GM21528 (cell line): ENCODE results near the gene KRTAP20-4.

Experiments
- ATAC-seq: cut with Tn5 transposase; IDR thresholded peaks from one replicate; pipeline ENCODE4 v1.9.1; 2021; ENCODE audit warnings: mild to moderate bottlenecking, moderate library complexity; ENCODE audit not compliant: unreplicated experiment, low FRiP score

The KRTAP20-4 gene

GRCh38 chr21:30620522-30620921 lies at the start of gene KRTAP20-4:
Gene KRTAP20-4, plus strand, starts transcription at chr21:30620627.
- no peak for ATAC-seq

GRCh38 chr21:30577766-30578165 lies 42.7 kb upstream of the KRTAP20-4 start:
- no peak for ATAC-seq

GRCh38 chr21:30579346-30579745 lies 41.1 kb upstream of the KRTAP20-4 start:
- ATAC-seq = no peak

GRCh38 chr21:30580132-30580531 lies 40.3 kb upstream of the KRTAP20-4 start:
- no peak for ATAC-seq

DNA sequence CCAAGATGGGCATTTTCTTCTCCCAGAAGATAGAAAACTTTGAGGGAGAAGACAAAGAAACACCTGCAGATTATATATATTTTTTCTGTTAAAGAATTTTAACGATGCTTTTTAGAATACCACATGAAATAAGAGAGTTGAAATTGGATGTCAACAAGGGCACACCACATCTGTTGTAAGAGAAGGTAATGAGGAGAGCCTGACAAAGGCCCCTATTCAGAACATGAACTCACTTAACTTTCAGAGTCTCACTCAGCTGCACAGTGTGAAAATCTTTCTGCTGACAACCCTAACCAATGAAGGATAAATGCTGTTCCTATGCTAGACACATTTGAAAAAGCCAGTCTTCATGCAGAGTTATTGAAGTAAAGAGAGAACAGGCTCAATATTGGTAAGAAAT lies 37.6 kb upstream of the KRTAP20-4 start:
- ATAC-seq = no peak

- ATAC-seq = no peak
Observed at GRCh38 chr21:30590297-30590696, 30.1 kb upstream of the KRTAP20-4 start, which contains the start of gene KRTAP22-2. Gene KRTAP22-2, minus strand, starts transcription at chr21:30590397.

DNA sequence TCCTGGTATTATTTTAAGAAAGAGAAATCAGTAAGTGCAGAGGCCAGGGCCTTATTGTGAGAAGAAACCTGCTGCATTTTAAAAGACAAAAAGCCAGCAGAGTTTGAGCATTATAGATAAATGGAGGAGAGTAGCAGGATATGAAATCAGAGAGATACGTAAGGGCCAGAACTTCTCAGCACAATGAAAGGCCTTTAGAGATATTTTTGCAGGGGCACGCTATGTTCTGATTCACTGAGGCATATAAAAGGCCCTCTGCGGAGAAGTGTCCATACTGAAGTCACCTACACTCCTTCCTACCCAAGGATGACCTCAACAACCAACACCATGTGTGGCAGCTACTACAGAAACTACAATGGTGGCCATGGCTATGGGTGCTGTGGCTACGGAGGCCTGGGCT lies 28.3 kb upstream of the KRTAP20-4 start, which contains the start of gene KRTAP6-3:
Gene KRTAP6-3, plus strand, starts transcription at position 301 of the 400 bp plus-strand sequence. Its CDS starts 6 bp downstream, at position 307.
- ATAC-seq = no peak

DNA sequence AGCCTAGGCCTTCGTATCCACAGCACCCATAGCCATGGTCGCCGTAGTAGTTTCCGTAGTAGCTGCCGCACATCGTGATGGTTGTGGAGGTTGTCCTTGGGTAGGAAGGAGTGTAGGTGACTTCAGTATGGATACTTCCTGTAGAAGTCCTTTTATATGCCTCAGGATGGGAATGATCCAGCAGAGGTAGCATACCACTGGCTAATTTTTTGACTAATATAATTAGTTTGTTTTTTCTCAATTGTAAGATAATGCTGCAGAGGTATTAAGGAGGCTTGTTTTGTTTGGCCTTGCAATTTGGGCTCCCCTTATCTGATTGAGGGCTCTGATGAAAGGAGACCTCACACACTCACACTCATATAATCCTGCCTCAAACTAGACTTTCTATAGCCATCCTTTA lies 21.6 kb upstream of the KRTAP20-4 start, which contains the start of gene KRTAP6-2:
Gene KRTAP6-2, minus strand, starts transcription at position 101 of the 400 bp plus-strand sequence. Its CDS starts 28 bp downstream, at position 73.
- no peak for ATAC-seq

GRCh38 chr21:30600787-30601186 lies 19.6 kb upstream of the KRTAP20-4 start, which contains the start of gene KRTAP22-1:
Gene KRTAP22-1, plus strand, starts transcription at chr21:30601087.
- ATAC-seq = no peak

DNA sequence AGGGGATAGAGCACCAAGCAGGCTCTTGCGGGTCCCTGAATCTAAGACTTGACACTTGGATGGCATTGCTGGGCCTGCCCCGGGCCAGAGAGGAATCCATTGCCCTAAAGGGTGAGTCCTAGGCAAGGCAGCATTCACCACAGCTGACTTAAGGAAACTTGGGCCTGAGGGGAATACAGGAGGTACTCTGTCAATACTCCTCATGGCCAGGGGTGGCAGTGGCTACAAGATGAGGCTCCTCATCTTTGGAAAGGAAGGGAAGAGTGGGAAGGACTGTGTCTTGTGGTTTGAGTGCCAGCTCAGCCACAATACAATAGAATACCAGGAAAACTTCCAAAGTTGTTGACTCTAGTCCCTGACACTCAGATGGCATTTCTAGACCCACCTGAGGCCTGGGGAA lies 14.5 kb upstream of the KRTAP20-4 start:
- no peak for ATAC-seq

- ATAC-seq = no peak
Observed at GRCh38 chr21:30612132-30612531, 8.3 kb upstream of the KRTAP20-4 start.

- ATAC-seq = no peak
Observed at GRCh38 chr21:30613836-30614235, 6.6 kb upstream of the KRTAP20-4 start, which contains the start of gene KRTAP6-1. Gene KRTAP6-1, minus strand, starts transcription at chr21:30613930. Its CDS starts 26 bp downstream, at chr21:30613904.

DNA sequence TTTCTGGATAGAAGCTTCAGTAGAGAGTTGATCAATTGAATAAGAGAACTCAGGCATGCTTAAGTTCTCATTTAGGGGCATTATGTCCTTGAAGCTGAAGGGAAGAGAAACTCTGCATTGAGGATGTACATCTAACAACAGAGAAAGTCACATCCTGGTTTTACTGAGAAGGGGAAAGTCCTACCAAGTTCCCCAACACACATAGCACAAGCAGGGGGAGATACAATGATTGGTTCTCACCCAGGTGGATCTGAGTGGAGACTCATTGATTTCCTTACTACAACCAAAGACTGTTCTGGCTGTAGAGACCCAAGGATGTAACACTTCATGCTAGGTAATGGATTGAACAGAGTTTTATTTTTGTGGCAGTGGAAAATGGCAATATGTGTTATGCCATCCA lies 5.2 kb upstream of the KRTAP20-4 start:
- ATAC-seq = no peak

- no peak for ATAC-seq
Observed at GRCh38 chr21:30616125-30616524, 4.3 kb upstream of the KRTAP20-4 start, which contains the start of gene KRTAP20-1. Gene KRTAP20-1, plus strand, starts transcription at chr21:30616425. Its CDS starts 30 bp downstream, at chr21:30616455.

DNA sequence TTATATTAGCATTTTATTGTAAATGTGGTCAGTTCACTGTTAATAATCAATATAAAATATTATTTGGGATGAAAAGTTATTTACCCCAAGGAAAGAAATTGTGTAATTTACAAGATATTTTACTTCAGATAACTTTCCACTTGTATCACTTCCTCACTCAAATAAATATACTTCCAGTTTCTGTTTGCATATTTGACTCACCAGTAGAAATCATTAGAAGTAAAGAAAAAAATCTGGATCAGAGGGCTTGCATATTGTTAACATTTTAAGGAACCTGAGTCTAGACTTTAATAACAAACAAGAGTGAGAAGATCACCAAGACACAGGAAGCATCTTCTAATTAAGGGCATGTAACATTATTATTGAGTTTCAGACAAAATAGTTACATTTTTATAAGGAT lies 347 bp upstream of the KRTAP20-4 start:
- ATAC-seq = no peak

GRCh38 chr21:30623362-30623761 lies 2.9 kb downstream of the KRTAP20-4 start:
- ATAC-seq = no peak

DNA sequence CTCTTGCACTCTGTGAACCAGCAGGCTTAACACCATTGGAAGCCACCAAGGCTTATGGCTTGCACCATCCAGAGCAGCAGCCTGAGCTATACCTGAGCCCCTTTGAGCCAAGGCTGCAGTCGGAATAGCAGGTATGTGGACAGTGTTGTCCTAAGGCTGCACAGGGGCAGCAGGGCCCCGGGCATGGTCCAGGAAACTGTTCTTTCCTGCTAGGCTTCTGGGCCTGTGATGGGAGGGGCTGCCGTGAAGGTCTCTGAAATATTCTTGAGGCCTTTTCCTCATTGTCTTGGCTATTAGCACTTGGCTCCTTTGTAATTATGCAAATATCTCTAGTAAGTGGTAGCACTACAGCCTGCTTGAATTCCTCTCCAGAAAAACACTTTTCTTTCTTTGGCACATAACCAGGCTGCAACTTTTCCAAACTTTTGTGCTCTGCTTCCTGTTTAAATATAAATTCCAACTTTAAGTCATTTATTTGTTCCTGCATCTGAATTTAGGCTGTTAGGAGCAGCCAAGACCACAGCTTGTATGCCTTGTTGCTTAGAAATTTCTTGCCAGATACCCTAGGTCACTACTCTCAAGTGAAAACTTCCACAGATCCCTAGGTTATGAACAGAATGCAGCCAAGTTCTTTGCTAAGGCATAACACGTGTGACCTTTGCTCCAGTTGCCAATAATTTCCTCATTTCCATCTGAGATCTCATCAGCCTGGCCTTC lies 5.2 kb downstream of the KRTAP20-4 start:
- ATAC-seq = no peak

DNA sequence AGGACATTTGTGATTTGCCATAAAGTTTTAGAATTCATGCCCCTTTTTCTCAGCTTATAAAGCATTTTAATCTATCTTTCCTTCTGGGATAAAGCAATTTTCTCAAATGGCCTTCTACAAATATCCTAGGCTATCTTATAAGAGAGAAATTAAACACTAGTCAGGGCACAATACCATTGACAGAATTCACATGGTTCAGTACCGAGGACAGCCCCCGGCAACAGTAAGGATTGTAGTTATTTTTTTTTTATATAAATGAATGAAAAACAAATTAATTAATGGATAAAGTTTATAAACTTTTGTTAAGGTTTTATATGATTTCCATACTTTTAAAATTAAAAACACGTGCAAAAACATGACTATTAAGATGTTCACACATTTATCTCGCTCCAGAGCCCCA lies 7.7 kb downstream of the KRTAP20-4 start:
- no peak for ATAC-seq

DNA sequence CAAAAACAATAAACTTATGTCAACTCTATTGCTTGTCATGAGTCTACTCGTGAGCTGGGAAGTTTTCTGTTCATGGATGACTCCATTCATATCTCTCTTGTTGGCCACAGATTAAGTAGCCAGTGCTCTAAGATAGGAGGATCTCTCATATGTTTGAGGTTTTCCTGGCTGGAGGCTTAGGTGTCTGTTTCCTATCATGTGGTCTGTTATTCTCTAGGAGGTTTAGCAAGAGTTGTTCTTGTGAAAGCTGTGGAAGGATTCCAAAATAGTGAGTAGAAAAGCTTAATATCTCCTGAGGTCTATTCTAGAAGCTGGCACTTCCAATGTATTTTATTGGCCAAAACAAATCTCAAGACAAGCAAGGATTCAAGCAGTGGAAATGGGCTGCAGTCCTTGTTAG lies 8.8 kb downstream of the KRTAP20-4 start:
- no peak for ATAC-seq

DNA sequence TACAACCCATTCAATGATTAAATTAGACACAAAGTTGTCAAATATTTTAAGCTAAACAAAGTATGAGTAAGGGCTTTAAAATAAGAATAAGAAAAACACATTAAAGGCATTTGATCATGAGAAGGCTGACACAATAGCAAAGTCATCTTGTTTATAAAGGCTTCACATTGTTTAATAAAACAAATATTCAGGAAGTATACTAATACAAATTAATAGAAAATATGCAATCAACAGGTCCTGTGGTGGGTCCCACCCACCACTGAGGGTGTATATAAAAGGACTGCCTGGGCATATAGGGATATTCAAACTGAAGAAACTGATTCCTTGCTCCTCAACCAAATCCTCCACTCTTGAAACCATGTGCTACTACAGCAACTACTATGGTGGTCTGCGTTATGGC lies 14.5 kb downstream of the KRTAP20-4 start, which contains the start of gene KRTAP20-2:
Gene KRTAP20-2, plus strand, starts transcription at position 301 of the 400 bp plus-strand sequence. Its CDS starts 58 bp downstream, at position 359.
- ATAC-seq = no peak

- ATAC-seq = no peak
Observed at GRCh38 chr21:30638686-30639085, 18.3 kb downstream of the KRTAP20-4 start.

GRCh38 chr21:30642564-30642963 lies 22.1 kb downstream of the KRTAP20-4 start, which contains the start of gene KRTAP20-3:
Gene KRTAP20-3, plus strand, starts transcription at chr21:30642864.
- ATAC-seq = no peak
